ENCODE measurements around the gene CCDC70. TPM values are rescaled to one million over a fixed set of nuclear protein-coding genes. Genes with fewer than 3 reads are reported as not detected.

The CCDC70 gene
- total RNA-seq, 2 donors from 2014 or later: not detected

DNA sequence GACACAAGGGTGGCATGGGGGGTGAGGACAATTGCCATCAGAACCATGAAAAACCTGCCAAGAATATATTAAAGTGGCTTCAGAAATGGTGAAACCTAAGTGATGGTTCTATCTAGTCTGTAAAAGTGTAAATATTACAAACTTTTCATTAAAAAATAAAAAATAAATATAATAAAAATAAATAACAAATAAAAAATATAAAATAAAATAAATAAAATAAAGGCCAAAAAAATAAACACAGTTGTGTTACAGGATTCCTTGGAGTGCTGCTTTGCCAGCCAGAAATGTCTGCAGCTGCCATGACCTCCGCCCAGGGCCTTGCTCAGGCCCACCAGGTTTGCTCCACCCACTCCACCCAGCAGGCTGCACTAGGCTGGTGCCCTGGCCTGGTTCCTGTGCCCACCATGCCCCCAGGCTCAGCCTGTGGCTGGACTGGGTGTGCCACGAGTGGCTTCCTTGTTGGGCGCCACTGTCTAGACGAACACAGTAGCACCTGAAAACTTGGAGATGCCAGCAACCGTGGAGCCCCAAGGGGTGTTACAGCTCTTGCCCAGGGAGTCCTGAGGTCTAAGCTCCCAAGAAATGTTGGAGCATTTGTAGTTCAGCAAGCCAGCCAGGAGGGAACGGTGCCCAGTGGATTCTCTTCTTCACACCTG lies 20.9 kb downstream of the CCDC70 start:
- Histone ChIP-seq H3K9me3 (no peaks in the 10 kb centered on the region), H3K4me3 (no peak overlapping the region), H3K27ac (no peak overlapping the region), H3K4me1 (ENCODE audit: control insufficient read depth in 1 of 2, low read depth in 2 of 2) (no peaks in the 10 kb centered on the region), H3K36me3 (no peaks in the 10 kb centered on the region), H3K27me3 (replicated peaks; ENCODE audit: insufficient read depth) (no peaks in the 10 kb centered on the region)
- DNase-seq (ENCODE audit: low spot score) (no peak), ATAC-seq (ENCODE audit: insufficient number of reproducible peaks, low FRiP score, low read depth) (no peak)
- TF ChIP-seq, protein P1, sequence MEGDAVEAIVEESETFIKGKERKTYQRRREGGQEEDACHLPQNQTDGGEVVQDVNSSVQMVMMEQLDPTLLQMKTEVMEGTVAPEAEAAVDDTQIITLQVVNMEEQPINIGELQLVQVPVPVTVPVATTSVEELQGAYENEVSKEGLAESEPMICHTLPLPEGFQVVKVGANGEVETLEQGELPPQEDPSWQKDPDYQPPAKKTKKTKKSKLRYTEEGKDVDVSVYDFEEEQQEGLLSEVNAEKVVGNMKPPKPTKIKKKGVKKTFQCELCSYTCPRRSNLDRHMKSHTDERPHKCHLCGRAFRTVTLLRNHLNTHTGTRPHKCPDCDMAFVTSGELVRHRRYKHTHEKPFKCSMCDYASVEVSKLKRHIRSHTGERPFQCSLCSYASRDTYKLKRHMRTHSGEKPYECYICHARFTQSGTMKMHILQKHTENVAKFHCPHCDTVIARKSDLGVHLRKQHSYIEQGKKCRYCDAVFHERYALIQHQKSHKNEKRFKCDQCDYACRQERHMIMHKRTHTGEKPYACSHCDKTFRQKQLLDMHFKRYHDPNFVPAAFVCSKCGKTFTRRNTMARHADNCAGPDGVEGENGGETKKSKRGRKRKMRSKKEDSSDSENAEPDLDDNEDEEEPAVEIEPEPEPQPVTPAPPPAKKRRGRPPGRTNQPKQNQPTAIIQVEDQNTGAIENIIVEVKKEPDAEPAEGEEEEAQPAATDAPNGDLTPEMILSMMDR (IDR thresholded peaks at IDR 0.05): no peak

DNA sequence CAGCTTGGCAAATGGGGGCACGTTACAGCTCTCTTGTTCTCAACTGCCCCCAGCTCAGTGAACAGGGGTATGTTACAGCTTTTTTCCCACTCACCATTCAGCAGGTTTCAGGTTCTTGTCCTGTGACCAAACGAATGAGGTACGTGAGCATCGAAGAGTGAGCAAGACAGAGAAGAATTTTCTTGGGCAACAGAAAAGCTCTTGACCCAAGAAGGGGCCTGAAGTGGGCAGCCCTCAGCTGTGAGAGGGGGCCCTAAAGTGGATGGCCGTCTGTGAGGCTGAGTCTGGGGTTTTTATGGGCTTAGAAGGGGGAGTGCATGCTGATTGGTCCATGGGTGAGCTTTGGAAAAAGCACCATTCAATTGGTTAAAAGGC lies 21.4 kb downstream of the CCDC70 start:
- H3K27me3 ChIP-seq (replicated peaks; ENCODE audit: insufficient read depth): no peaks in the 10 kb centered on the region
- no peaks in the 10 kb centered on the region for H3K9me3 ChIP-seq
- no peaks in the 10 kb centered on the region for H3K4me1 ChIP-seq (ENCODE audit: control insufficient read depth in 1 of 2, low read depth in 2 of 2)
- H3K36me3 ChIP-seq: no peaks in the 10 kb centered on the region
- H3K27ac ChIP-seq: no peak overlapping the region
- no peak overlapping the region for H3K4me3 ChIP-seq
- ATAC-seq (ENCODE audit: insufficient number of reproducible peaks, low FRiP score, low read depth) (no peak), DNase-seq (ENCODE audit: low spot score) (no peak)
- TF ChIP-seq, protein P1 (IDR thresholded peaks at IDR 0.05): no peak

DNA sequence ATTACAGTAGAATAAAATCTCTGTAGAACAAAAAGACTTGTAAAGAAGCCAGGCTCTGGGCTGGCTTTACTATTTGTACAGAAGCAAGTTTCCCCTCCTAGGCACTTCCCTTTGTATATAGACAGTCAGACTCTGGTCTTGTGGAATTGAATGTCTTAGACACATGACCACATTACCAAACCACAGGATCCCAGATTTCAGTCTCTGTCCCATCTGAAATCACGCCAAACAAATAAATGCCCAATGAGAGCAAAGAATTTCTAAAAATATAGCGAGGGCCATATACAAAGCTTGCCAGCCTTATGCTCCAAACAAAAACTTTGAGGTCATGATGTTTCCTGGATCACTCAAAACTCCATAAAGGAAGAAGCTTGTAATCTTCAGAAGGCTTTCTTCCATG lies 23.9 kb downstream of the CCDC70 start:
- no peaks in the 10 kb centered on the region for H3K27me3 ChIP-seq (replicated peaks; ENCODE audit: insufficient read depth)

DNA sequence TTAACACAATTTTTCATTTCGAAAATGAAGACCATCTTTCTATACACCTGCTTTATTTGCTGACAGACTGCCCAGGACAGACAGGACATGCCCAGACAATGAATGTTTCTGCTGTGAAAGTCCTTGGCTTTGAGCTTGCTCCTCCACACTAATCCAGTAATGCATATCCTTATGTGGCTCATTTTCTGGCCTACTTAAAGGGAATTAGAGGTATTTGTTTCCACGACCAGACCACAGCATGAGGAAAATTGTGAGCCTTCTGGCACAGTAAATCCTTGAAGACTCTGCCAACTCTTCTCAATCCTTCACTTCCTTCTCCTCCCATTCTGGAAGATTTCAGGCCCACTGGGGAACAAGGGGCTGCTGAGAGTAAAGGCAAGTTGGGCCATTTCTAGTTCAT lies 25.7 kb downstream of the CCDC70 start:
- H3K4me1 ChIP-seq (ENCODE audit: control insufficient read depth in 1 of 2, low read depth in 2 of 2): no peaks in the 10 kb centered on the region
- no peak for ATAC-seq (ENCODE audit: insufficient number of reproducible peaks, low FRiP score, low read depth)
- no peak overlapping the region for H3K4me3 ChIP-seq
- TF ChIP-seq, protein P1 (IDR thresholded peaks at IDR 0.05): no peak
- H3K36me3 ChIP-seq: no peaks in the 10 kb centered on the region
- no peaks in the 10 kb centered on the region for H3K27me3 ChIP-seq (replicated peaks; ENCODE audit: insufficient read depth)
- no peak overlapping the region for H3K27ac ChIP-seq
- no peaks in the 10 kb centered on the region for H3K9me3 ChIP-seq
- DNase-seq (ENCODE audit: low spot score): no peak

More for the DNA sequence above, 23.9 kb downstream of the CCDC70 start:
- DNase-seq (ENCODE audit: low spot score) (no peak), ATAC-seq (ENCODE audit: insufficient number of reproducible peaks, low FRiP score, low read depth) (no peak)
- no peak overlapping the region for H3K4me3 ChIP-seq
- no peak overlapping the region for H3K27ac ChIP-seq
- no peaks in the 10 kb centered on the region for H3K4me1 ChIP-seq (ENCODE audit: control insufficient read depth in 1 of 2, low read depth in 2 of 2)
- no peaks in the 10 kb centered on the region for H3K9me3 ChIP-seq
- H3K36me3 ChIP-seq: no peaks in the 10 kb centered on the region
- TF ChIP-seq, protein P1 (IDR thresholded peaks at IDR 0.05): no peak

DNA sequence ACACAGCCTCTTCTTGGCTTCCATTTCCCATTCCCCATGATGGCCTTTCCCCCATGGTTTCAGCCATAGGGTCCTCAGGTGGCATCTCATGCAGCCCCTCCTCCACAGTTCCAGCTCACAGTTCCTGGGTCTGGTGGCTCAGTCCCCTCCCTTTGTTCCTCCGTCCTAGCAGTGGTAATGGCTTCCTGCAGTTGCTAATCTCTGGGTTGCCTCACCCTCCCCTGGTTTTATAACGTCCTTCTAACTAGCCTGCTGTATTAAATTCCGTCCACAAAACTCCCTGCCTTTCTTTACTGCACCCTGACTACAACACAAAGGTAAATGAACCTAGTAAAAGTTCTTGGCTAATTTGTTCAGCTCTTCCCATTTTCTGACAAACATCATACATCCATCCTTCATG lies 30.9 kb downstream of the CCDC70 start:
- no peak for ATAC-seq (ENCODE audit: insufficient number of reproducible peaks, low FRiP score, low read depth)
- H3K27me3 ChIP-seq (replicated peaks; ENCODE audit: insufficient read depth): no peaks in the 10 kb centered on the region
- H3K9me3 ChIP-seq: no peaks in the 10 kb centered on the region
- no peak overlapping the region for H3K4me3 ChIP-seq
- H3K4me1 ChIP-seq (ENCODE audit: control insufficient read depth in 1 of 2, low read depth in 2 of 2): no peaks in the 10 kb centered on the region
- H3K27ac ChIP-seq: no peak overlapping the region
- DNase-seq (ENCODE audit: low spot score): no peak
- no peaks in the 10 kb centered on the region for H3K36me3 ChIP-seq
- TF ChIP-seq, protein P1 (IDR thresholded peaks at IDR 0.05): no peak

Data from thoracic aorta (tissue), 2 donors.